GM23338 (cell line): ENCODE data around the gene RAB19. TPM values are rescaled to one million over a fixed set of nuclear protein-coding genes. Genes with fewer than 3 reads are reported as not detected.

Experiments used
- ATAC-seq: fragments of 200-7000 bp; cut with Tn5 transposase; 3 replicates; pipeline ENCODE4 v1.9.1; 2020
- DNase-seq: peaks from one replicate; pipeline ENCODE4 v3.0.0-alpha.2; 2015; ENCODE audit warnings: low spot score
- H2AFZ ChIP-seq: fragments of 200-600 bp; sonication (generic); 2 replicates; pipeline ENCODE4 v1.8.0; 2016; ENCODE audit warnings: antibody characterized with exemption, mild to moderate bottlenecking, moderate library complexity
- H3F3A ChIP-seq: fragments of 200-600 bp; sonication (generic); replicated peaks from 2 replicates; pipeline ENCODE4 v1.8.0; 2017; ENCODE audit warnings: antibody characterized with exemption, mixed run types, low read depth
- H3K27ac ChIP-seq: fragments of 200-600 bp; sonication (generic); 2 replicates; pipeline ENCODE4 v1.6.1; 2016; ENCODE audit warnings: low read depth
- H3K27me3 ChIP-seq: fragments of 200-600 bp; sonication (generic); 2 replicates; pipeline ENCODE4 v1.8.0; 2016; ENCODE audit warnings: mild to moderate bottlenecking, mixed run types, moderate library complexity; ENCODE audit not compliant: insufficient read depth
- H3K36me3 ChIP-seq: fragments of 200-600 bp; sonication (generic); 2 replicates; pipeline ENCODE4 v1.8.0; 2016; ENCODE audit warnings: mild to moderate bottlenecking; ENCODE audit not compliant: insufficient read depth
- H3K4me1 ChIP-seq: fragments of 200-600 bp; sonication (generic); 2 replicates; pipeline ENCODE4 v1.8.0; 2016; ENCODE audit warnings: mild to moderate bottlenecking, moderate library complexity; ENCODE audit not compliant: insufficient read depth
- H3K4me2 ChIP-seq: fragments of 200-600 bp; sonication (generic); 2 replicates; pipeline ENCODE4 v1.7.1; 2017; ENCODE audit warnings: mixed run types
- H3K4me3 ChIP-seq: fragments of 200-600 bp; sonication (generic); 2 replicates; pipeline ENCODE4 v1.6.1; 2016; ENCODE audit warnings: mixed run types
- H3K79me2 ChIP-seq: fragments of 200-600 bp; sonication (generic); replicated peaks from 2 replicates; pipeline ENCODE4 v1.8.0; 2017; ENCODE audit warnings: mild to moderate bottlenecking; ENCODE audit not compliant: insufficient read depth
- H3K9me2 ChIP-seq: fragments of 200-600 bp; sonication (generic); 2 replicates; pipeline ENCODE4 v1.8.0; 2017; ENCODE audit not compliant: insufficient read depth
- H4K20me1 ChIP-seq: fragments of 200-600 bp; sonication (generic); replicated peaks from 2 replicates; pipeline ENCODE4 v1.8.0; 2017; ENCODE audit warnings: mild to moderate bottlenecking; ENCODE audit not compliant: insufficient read depth
- H3K27ac Mint-ChIP-seq: 2 replicates; pipeline ENCODE4 v1.8.0; 2020; ENCODE audit warnings: inconsistent platforms, mild to moderate bottlenecking, moderate library complexity, mixed read lengths
- H3K27me3 Mint-ChIP-seq: 3 replicates; pipeline ENCODE4 v1.8.0; 2022; ENCODE audit warnings: low read depth, mild to moderate bottlenecking, moderate library complexity, mixed read lengths, inconsistent platforms; ENCODE audit not compliant: insufficient read depth, poor library complexity
- H3K36me3 Mint-ChIP-seq: 3 replicates; pipeline ENCODE4 v1.8.0; 2021; ENCODE audit warnings: low read depth, mild to moderate bottlenecking, inconsistent platforms, moderate library complexity, mixed read lengths
- H3K4me1 Mint-ChIP-seq: 3 replicates; pipeline ENCODE4 v1.8.0; 2020; ENCODE audit warnings: mild to moderate bottlenecking, inconsistent platforms, mixed read lengths
- H3K4me3 Mint-ChIP-seq: 3 replicates; pipeline ENCODE4 v1.8.0; 2021; ENCODE audit warnings: moderate library complexity, mild to moderate bottlenecking, inconsistent platforms, mixed read lengths
- H3K9me3 Mint-ChIP-seq: 3 replicates; pipeline ENCODE4 v1.8.0; 2020; ENCODE audit warnings: moderate library complexity, mild to moderate bottlenecking, inconsistent platforms, mixed read lengths
- CREB1 ChIP-seq: fragments of 250-450 bp; sonication (Bioruptor Pico); IDR thresholded peaks from 2 replicates; pipeline ENCODE4 v1.5.0; 2020; ENCODE audit warnings: low read depth, mild to moderate bottlenecking, moderate library complexity
- EZH2 ChIP-seq: fragments of 200-600 bp; sonication (generic); IDR thresholded peaks from one replicate; pipeline ENCODE4 v1.8.0; 2017; ENCODE audit warnings: antibody characterized with exemption, mild to moderate bottlenecking, low read depth; ENCODE audit not compliant: unreplicated experiment
- EZH2phosphoT487 ChIP-seq: fragments of 200-600 bp; sonication (generic); IDR thresholded peaks from one replicate; pipeline ENCODE4 v1.8.1; 2018; ENCODE audit warnings: antibody characterized with exemption; ENCODE audit not compliant: unreplicated experiment
- JUNB ChIP-seq: IDR thresholded peaks from one replicate; pipeline ENCODE4 v1.6.1; 2016; ENCODE audit warnings: antibody characterized with exemption; ENCODE audit not compliant: unreplicated experiment
- NANOG ChIP-seq: IDR thresholded peaks from 2 replicates; pipeline ENCODE4 v1.6.1; 2016; ENCODE audit warnings: antibody characterized with exemption, borderline replicate concordance
- POLR2AphosphoS5 ChIP-seq: IDR thresholded peaks from 2 replicates; pipeline ENCODE4 v1.6.1; 2016; ENCODE audit warnings: antibody characterized with exemption, low read depth
- STAT1 ChIP-seq: IDR thresholded peaks from one replicate; pipeline ENCODE4 v1.6.1; 2016; ENCODE audit warnings: antibody characterized with exemption; ENCODE audit not compliant: unreplicated experiment
- ZNF114 ChIP-seq: fragments of 250-450 bp; sonication (Bioruptor Pico); IDR thresholded peaks from 2 replicates; pipeline ENCODE4 v1.5.0; 2020; ENCODE audit warnings: mild to moderate bottlenecking, moderate library complexity
- ZNF331 ChIP-seq: fragments of 250-450 bp; sonication (Bioruptor Pico); IDR thresholded peaks from 2 replicates; pipeline ENCODE4 v1.5.0; 2020; ENCODE audit warnings: low read depth, mild to moderate bottlenecking, moderate library complexity
- polyA plus RNA-seq: library from polyadenylated mRNA; unstranded; fragments of >200 nt; fragmentation: Nextera tagmentation; extraction: Ambion mirVana; gene quantifications from 2 replicates; pipeline ENCODE4 v1.2.1, GENCODE V29; 2016
- total RNA-seq: library from RNA; depleted of rRNA; stranded (reverse); fragments of >200 nt; shearing (Covaris generic); gene quantifications from 2 replicates; pipeline ENCODE4 v1.2.3, GENCODE V29; 2014
- TF ChIP-seq, protein P1 (sequence below), 2 experiments: fragments of 200-600 bp in 1 of 2; sonication (generic) in 1 of 2; conservative IDR thresholded peaks; 2 replicates each; pipeline versions ENCODE4 v1.5.1 to v1.6.1; 2016 to 2017; ENCODE audit warnings: antibody characterized with exemption in 2 of 2, low read depth in 2 of 2, mild to moderate bottlenecking in 2 of 2, moderate library complexity in 1 of 2
- TF ChIP-seq, protein P2 (sequence below): IDR thresholded peaks from one replicate; pipeline ENCODE4 v1.6.1; 2018; ENCODE audit warnings: antibody characterized with exemption; ENCODE audit not compliant: unreplicated experiment
- TF ChIP-seq, protein P3 (sequence below): IDR thresholded peaks from 2 replicates; pipeline ENCODE4 v1.6.1; 2016; ENCODE audit warnings: antibody characterized with exemption
- TF ChIP-seq, protein P4 (sequence below): fragments of 250-450 bp; sonication (Bioruptor Pico); IDR thresholded peaks from 2 replicates; pipeline ENCODE4 v1.5.0; 2020; ENCODE audit warnings: mild to moderate bottlenecking, moderate library complexity

The RAB19 gene
- total and polyA plus RNA-seq, 2 experiments from 2014 or later, result 2.5 to 5.2 TPM

DNA sequence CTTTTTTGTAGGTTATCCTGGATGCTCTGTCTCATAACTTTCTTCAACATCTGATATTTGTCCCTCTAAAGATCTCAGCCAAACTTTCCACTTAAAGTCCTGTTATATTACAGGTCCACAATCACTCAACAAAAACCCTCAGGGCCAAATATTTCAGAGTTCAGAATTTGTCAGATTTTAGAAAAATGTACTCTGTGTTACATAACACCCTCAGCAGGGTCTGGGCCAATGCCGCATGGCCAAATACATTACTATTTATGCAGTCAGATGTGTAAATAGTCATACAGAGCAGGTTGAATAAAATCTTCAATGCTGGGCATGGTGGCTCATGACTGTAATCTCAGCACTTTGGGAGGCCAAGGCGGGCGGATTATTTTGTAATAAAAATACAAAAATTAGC is 11.5 kb downstream of the RAB19 start:
- ATAC-seq (no peak), DNase-seq (no peak)
- Mint-ChIP-seq H3K27ac (no peak overlapping the region), H3K4me3 (no peak overlapping the region), H3K9me3 (no peaks in the 10 kb centered on the region), H3K4me1 (peaks cover 4% of the 10 kb centered on the region; the same call in 2 of the 3 replicates), H3K36me3 (peaks cover 28% of the 10 kb centered on the region), H3K27me3 (peaks cover 6% of the 10 kb centered on the region)
- Histone ChIP-seq H3K36me3 (no peaks in the 10 kb centered on the region; the same call in 1 of the 2 replicates), H3K4me3 (no peak overlapping the region), H3K27me3 (no peaks in the 10 kb centered on the region), H3K79me2 (no peaks in the 10 kb centered on the region), H3K4me2 (no peak overlapping the region), H4K20me1 (no peaks in the 10 kb centered on the region), H3K9me2 (no peaks in the 10 kb centered on the region), H3K27ac (no peak overlapping the region), H3K4me1 (no peaks in the 10 kb centered on the region), H2AFZ (no peak overlapping the region), H3F3A (no peaks in the 10 kb centered on the region)
- TF ChIP-seq, protein P1, sequence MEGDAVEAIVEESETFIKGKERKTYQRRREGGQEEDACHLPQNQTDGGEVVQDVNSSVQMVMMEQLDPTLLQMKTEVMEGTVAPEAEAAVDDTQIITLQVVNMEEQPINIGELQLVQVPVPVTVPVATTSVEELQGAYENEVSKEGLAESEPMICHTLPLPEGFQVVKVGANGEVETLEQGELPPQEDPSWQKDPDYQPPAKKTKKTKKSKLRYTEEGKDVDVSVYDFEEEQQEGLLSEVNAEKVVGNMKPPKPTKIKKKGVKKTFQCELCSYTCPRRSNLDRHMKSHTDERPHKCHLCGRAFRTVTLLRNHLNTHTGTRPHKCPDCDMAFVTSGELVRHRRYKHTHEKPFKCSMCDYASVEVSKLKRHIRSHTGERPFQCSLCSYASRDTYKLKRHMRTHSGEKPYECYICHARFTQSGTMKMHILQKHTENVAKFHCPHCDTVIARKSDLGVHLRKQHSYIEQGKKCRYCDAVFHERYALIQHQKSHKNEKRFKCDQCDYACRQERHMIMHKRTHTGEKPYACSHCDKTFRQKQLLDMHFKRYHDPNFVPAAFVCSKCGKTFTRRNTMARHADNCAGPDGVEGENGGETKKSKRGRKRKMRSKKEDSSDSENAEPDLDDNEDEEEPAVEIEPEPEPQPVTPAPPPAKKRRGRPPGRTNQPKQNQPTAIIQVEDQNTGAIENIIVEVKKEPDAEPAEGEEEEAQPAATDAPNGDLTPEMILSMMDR (conservative IDR thresholded peaks at IDR 0.05; ENCODE audit: low read depth in 2 of 2), result no peak
- no peak for TF ChIP-seq ZNF114 (CRISPR knock-in tag)
- TF ChIP-seq ZNF331, result no peak
- no peak for TF ChIP-seq NANOG
- no peak for TF ChIP-seq EZH2phosphoT487
- no peak for TF ChIP-seq JUNB
- no peak for TF ChIP-seq CREB1 (CRISPR knock-in tag)
- TF ChIP-seq, protein P2, sequence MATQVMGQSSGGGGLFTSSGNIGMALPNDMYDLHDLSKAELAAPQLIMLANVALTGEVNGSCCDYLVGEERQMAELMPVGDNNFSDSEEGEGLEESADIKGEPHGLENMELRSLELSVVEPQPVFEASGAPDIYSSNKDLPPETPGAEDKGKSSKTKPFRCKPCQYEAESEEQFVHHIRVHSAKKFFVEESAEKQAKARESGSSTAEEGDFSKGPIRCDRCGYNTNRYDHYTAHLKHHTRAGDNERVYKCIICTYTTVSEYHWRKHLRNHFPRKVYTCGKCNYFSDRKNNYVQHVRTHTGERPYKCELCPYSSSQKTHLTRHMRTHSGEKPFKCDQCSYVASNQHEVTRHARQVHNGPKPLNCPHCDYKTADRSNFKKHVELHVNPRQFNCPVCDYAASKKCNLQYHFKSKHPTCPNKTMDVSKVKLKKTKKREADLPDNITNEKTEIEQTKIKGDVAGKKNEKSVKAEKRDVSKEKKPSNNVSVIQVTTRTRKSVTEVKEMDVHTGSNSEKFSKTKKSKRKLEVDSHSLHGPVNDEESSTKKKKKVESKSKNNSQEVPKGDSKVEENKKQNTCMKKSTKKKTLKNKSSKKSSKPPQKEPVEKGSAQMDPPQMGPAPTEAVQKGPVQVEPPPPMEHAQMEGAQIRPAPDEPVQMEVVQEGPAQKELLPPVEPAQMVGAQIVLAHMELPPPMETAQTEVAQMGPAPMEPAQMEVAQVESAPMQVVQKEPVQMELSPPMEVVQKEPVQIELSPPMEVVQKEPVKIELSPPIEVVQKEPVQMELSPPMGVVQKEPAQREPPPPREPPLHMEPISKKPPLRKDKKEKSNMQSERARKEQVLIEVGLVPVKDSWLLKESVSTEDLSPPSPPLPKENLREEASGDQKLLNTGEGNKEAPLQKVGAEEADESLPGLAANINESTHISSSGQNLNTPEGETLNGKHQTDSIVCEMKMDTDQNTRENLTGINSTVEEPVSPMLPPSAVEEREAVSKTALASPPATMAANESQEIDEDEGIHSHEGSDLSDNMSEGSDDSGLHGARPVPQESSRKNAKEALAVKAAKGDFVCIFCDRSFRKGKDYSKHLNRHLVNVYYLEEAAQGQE, result no peak
- TF ChIP-seq POLR2AphosphoS5, result no peak
- TF ChIP-seq, protein P3, sequence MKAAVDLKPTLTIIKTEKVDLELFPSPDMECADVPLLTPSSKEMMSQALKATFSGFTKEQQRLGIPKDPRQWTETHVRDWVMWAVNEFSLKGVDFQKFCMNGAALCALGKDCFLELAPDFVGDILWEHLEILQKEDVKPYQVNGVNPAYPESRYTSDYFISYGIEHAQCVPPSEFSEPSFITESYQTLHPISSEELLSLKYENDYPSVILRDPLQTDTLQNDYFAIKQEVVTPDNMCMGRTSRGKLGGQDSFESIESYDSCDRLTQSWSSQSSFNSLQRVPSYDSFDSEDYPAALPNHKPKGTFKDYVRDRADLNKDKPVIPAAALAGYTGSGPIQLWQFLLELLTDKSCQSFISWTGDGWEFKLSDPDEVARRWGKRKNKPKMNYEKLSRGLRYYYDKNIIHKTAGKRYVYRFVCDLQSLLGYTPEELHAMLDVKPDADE, result no peak
- TF ChIP-seq EZH2, result no peak
- TF ChIP-seq, protein P4, sequence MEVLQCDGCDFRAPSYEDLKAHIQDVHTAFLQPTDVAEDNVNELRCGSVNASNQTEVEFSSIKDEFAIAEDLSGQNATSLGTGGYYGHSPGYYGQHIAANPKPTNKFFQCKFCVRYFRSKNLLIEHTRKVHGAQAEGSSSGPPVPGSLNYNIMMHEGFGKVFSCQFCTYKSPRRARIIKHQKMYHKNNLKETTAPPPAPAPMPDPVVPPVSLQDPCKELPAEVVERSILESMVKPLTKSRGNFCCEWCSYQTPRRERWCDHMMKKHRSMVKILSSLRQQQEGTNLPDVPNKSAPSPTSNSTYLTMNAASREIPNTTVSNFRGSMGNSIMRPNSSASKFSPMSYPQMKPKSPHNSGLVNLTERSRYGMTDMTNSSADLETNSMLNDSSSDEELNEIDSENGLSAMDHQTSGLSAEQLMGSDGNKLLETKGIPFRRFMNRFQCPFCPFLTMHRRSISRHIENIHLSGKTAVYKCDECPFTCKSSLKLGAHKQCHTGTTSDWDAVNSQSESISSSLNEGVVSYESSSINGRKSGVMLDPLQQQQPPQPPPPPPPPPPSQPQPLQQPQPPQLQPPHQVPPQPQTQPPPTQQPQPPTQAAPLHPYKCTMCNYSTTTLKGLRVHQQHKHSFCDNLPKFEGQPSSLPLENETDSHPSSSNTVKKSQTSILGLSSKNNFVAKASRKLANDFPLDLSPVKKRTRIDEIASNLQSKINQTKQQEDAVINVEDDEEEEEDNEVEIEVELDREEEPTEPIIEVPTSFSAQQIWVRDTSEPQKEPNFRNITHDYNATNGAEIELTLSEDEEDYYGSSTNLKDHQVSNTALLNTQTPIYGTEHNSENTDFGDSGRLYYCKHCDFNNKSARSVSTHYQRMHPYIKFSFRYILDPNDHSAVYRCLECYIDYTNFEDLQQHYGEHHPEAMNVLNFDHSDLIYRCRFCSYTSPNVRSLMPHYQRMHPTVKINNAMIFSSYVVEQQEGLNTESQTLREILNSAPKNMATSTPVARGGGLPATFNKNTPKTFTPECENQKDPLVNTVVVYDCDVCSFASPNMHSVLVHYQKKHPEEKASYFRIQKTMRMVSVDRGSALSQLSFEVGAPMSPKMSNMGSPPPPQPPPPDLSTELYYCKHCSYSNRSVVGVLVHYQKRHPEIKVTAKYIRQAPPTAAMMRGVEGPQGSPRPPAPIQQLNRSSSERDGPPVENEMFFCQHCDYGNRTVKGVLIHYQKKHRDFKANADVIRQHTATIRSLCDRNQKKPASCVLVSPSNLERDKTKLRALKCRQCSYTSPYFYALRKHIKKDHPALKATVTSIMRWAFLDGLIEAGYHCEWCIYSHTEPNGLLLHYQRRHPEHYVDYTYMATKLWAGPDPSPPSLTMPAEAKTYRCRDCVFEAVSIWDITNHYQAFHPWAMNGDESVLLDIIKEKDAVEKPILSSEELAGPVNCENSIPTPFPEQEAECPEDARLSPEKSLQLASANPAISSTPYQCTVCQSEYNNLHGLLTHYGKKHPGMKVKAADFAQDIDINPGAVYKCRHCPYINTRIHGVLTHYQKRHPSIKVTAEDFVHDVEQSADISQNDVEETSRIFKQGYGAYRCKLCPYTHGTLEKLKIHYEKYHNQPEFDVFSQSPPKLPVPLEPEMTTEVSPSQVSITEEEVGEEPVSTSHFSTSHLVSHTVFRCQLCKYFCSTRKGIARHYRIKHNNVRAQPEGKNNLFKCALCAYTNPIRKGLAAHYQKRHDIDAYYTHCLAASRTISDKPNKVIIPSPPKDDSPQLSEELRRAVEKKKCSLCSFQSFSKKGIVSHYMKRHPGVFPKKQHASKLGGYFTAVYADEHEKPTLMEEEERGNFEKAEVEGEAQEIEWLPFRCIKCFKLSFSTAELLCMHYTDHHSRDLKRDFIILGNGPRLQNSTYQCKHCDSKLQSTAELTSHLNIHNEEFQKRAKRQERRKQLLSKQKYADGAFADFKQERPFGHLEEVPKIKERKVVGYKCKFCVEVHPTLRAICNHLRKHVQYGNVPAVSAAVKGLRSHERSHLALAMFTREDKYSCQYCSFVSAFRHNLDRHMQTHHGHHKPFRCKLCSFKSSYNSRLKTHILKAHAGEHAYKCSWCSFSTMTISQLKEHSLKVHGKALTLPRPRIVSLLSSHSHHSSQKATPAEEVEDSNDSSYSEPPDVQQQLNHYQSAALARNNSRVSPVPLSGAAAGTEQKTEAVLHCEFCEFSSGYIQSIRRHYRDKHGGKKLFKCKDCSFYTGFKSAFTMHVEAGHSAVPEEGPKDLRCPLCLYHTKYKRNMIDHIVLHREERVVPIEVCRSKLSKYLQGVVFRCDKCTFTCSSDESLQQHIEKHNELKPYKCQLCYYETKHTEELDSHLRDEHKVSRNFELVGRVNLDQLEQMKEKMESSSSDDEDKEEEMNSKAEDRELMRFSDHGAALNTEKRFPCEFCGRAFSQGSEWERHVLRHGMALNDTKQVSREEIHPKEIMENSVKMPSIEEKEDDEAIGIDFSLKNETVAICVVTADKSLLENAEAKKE (CRISPR knock-in tag), result no peak
- TF ChIP-seq STAT1, result no peak
